HL-60 (cell line): ENCODE measurements around the gene MCL1.

ENCODE experiments used
- DNase-seq, 2 experiments: peaks; one replicate each; pipeline ENCODE4 v3.0.0-alpha.2; 2010 to 2020; ENCODE audit warnings: low read depth in 1 of 2, low spot score in 1 of 2
- H3K27ac ChIP-seq: fragments of 250-450 bp; sonication (Bioruptor Pico); replicated peaks from 2 replicates; pipeline ENCODE4 v1.5.1; 2020; ENCODE audit warnings: mild to moderate bottlenecking, moderate library complexity
- H3K27me3 ChIP-seq: fragments of 250-450 bp; sonication (Bioruptor Pico); 2 replicates; pipeline ENCODE4 v1.5.1; 2021; ENCODE audit warnings: mild to moderate bottlenecking, moderate library complexity; ENCODE audit not compliant: insufficient read depth, poor library complexity, severe bottlenecking
- H3K4me3 ChIP-seq: replicated peaks from 2 replicates; pipeline ENCODE4 v1.5.1; 2011; ENCODE audit warnings: mild to moderate bottlenecking, control low read depth, low read length; ENCODE audit not compliant: insufficient read depth
- GABPA ChIP-seq: IDR thresholded peaks from 2 replicates; pipeline ENCODE4 v1.6.1; 2012; ENCODE audit warnings: low read depth
- POLR2AphosphoS5 ChIP-seq: IDR thresholded peaks from 2 replicates; pipeline ENCODE4 v1.6.1; 2012; ENCODE audit warnings: low read depth
- REST ChIP-seq: IDR thresholded peaks from 2 replicates; pipeline ENCODE4 v1.6.1; 2012; ENCODE audit warnings: low read depth; ENCODE audit not compliant: insufficient replicate concordance
- SPI1 ChIP-seq: IDR thresholded peaks from 2 replicates; pipeline ENCODE4 v1.6.1; 2012; ENCODE audit warnings: low read depth, mild to moderate bottlenecking, borderline replicate concordance
- TF ChIP-seq, protein P1 (sequence below): IDR thresholded peaks from one replicate; pipeline ENCODE4 v1.5.1; 2011; ENCODE audit warnings: low read length, control low read depth, inconsistent platforms; ENCODE audit not compliant: insufficient read depth

The MCL1 gene

GRCh38 chr1:150564051-150564991 lies 15.1 kb downstream of the MCL1 start:
- TF ChIP-seq SPI1 = no peak
- no peak for TF ChIP-seq GABPA
- TF ChIP-seq, protein P1, sequence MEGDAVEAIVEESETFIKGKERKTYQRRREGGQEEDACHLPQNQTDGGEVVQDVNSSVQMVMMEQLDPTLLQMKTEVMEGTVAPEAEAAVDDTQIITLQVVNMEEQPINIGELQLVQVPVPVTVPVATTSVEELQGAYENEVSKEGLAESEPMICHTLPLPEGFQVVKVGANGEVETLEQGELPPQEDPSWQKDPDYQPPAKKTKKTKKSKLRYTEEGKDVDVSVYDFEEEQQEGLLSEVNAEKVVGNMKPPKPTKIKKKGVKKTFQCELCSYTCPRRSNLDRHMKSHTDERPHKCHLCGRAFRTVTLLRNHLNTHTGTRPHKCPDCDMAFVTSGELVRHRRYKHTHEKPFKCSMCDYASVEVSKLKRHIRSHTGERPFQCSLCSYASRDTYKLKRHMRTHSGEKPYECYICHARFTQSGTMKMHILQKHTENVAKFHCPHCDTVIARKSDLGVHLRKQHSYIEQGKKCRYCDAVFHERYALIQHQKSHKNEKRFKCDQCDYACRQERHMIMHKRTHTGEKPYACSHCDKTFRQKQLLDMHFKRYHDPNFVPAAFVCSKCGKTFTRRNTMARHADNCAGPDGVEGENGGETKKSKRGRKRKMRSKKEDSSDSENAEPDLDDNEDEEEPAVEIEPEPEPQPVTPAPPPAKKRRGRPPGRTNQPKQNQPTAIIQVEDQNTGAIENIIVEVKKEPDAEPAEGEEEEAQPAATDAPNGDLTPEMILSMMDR = no peak
- TF ChIP-seq REST = no peak
- no peak for TF ChIP-seq POLR2AphosphoS5
- Histone ChIP-seq H3K4me3 (no peak overlapping the region), H3K27me3 (no peaks in the 10 kb centered on the region), H3K27ac (no peak overlapping the region)
- no peak for DNase-seq

- no peak overlapping the region for H3K4me3 ChIP-seq
- no peaks in the 10 kb centered on the region for H3K27me3 ChIP-seq
Observed at GRCh38 chr1:150563340-150564038, 15.9 kb downstream of the MCL1 start.

More at GRCh38 chr1:150563340-150564038, 15.9 kb downstream of the MCL1 start:
- TF ChIP-seq POLR2AphosphoS5 (no peak), GABPA (no peak), SPI1 (no peak), REST (no peak)
- TF ChIP-seq, protein P1 = no peak
- no peak for DNase-seq
- no peak overlapping the region for H3K27ac ChIP-seq
